Neuronal stem cell (in vitro differentiated cells): Measurements from ENCODE around the gene IQCC.

Source experiments
- DNase-seq: peaks from one replicate; pipeline ENCODE4 v3.0.0-alpha.2; 2013; ENCODE audit warnings: low spot score
- H2AFZ ChIP-seq: one replicate; pipeline ENCODE4 v1.6.1; 2013; ENCODE audit warnings: mild to moderate bottlenecking, low read length, inconsistent platforms
- H2AK5ac ChIP-seq: 2 replicates; pipeline ENCODE4 v1.6.1; 2013; ENCODE audit warnings: low read depth, mild to moderate bottlenecking, inconsistent platforms, low read length, moderate library complexity, mixed read lengths
- H2BK120ac ChIP-seq: 2 replicates; pipeline ENCODE4 v1.6.1; 2013; ENCODE audit warnings: low read depth, mild to moderate bottlenecking, inconsistent platforms, low read length, moderate library complexity, mixed read lengths
- H2BK12ac ChIP-seq: one replicate; pipeline ENCODE4 v1.6.1; 2013; ENCODE audit warnings: low read length, inconsistent platforms
- H2BK15ac ChIP-seq: 2 replicates; pipeline ENCODE4 v1.6.1; 2013; ENCODE audit warnings: mild to moderate bottlenecking, low read length, inconsistent platforms, mixed read lengths
- H2BK5ac ChIP-seq: one replicate; pipeline ENCODE4 v1.6.1; 2013; ENCODE audit warnings: inconsistent platforms, mild to moderate bottlenecking, low read length, moderate library complexity
- H3K14ac ChIP-seq: one replicate; pipeline ENCODE4 v1.6.1; 2013; ENCODE audit warnings: low read length, inconsistent platforms
- H3K18ac ChIP-seq: 2 replicates; pipeline ENCODE4 v1.6.1; 2013; ENCODE audit warnings: low read length, inconsistent platforms
- H3K23ac ChIP-seq: 2 replicates; pipeline ENCODE4 v1.6.1; 2013; ENCODE audit warnings: low read depth, mild to moderate bottlenecking, mixed read lengths, low read length, inconsistent platforms; ENCODE audit not compliant: poor library complexity
- H3K27ac ChIP-seq: replicated peaks from 3 replicates; pipeline ENCODE4 v1.5.1; 2013; ENCODE audit warnings: low read length, inconsistent platforms
- H3K27me3 ChIP-seq, 3 experiments: 2 replicates each; pipeline ENCODE4 v1.6.1; 2013; ENCODE audit warnings: low read length in 3 of 3, mild to moderate bottlenecking in 2 of 3, inconsistent platforms in 1 of 3, low read depth in 1 of 3, mixed read lengths in 1 of 3, moderate library complexity in 1 of 3; ENCODE audit not compliant: control insufficient read depth in 3 of 3, insufficient read depth in 3 of 3
- H3K36me3 ChIP-seq, 2 donors: replicated peaks in 1 of 2; 2 replicates each; pipeline ENCODE4 v1.6.1; 2013; ENCODE audit warnings: low read length in 2 of 2; ENCODE audit not compliant: control insufficient read depth in 2 of 2, insufficient read depth in 2 of 2
- H3K4ac ChIP-seq: 2 replicates; pipeline ENCODE4 v1.6.1; 2013; ENCODE audit warnings: inconsistent platforms, mild to moderate bottlenecking, low read length, moderate library complexity
- H3K4me1 ChIP-seq, 2 donors: 1 replicate in 1 of 2; 2 replicates in 1 of 2; pipeline ENCODE4 v1.6.1; 2013; ENCODE audit warnings: low read length in 2 of 2, low read depth in 1 of 2; ENCODE audit not compliant: control insufficient read depth in 2 of 2, insufficient read depth in 1 of 2
- H3K4me2 ChIP-seq: one replicate; pipeline ENCODE4 v1.6.1; 2013; ENCODE audit warnings: mild to moderate bottlenecking, low read length, inconsistent platforms; ENCODE audit not compliant: insufficient read depth, poor library complexity, severe bottlenecking
- H3K4me3 ChIP-seq, 2 donors: 2 replicates each; pipeline ENCODE4 v1.5.1; 2013; ENCODE audit warnings: low read length in 2 of 2, mild to moderate bottlenecking in 2 of 2, inconsistent platforms in 1 of 2, moderate library complexity in 1 of 2
- H3K79me1 ChIP-seq: one replicate; pipeline ENCODE4 v1.6.1; 2013; ENCODE audit warnings: low read depth, mild to moderate bottlenecking, inconsistent platforms, low read length, moderate library complexity
- H3K9ac ChIP-seq: one replicate; pipeline ENCODE4 v1.6.1; 2013; ENCODE audit warnings: mild to moderate bottlenecking, low read depth, low read length, inconsistent platforms; ENCODE audit not compliant: poor library complexity
- H3K9me3 ChIP-seq, 2 donors: replicated peaks in 1 of 2; 2 replicates each; pipeline versions ENCODE3 to v1.6.1; 2013; ENCODE audit warnings: low read length in 2 of 2, mild to moderate bottlenecking in 2 of 2, inconsistent platforms in 1 of 2, low read depth in 1 of 2, mixed read lengths in 1 of 2, moderate library complexity in 1 of 2; ENCODE audit not compliant: control insufficient read depth in 2 of 2, insufficient read depth in 1 of 2
- H4K8ac ChIP-seq: one replicate; pipeline ENCODE4 v1.6.1; 2013; ENCODE audit warnings: low read depth, mild to moderate bottlenecking, inconsistent platforms, low read length, moderate library complexity
- H4K91ac ChIP-seq: one replicate; pipeline ENCODE4 v1.6.1; 2013; ENCODE audit warnings: low read length, low read depth, mild to moderate bottlenecking, inconsistent platforms; ENCODE audit not compliant: poor library complexity
- WGBS, 2 donors: extraction: QIAGEN DNeasy Blood & Tissue Kit; methylation state at CpG; one replicate each; pipeline ENCODE4 v1.1.7; 2013; ENCODE audit warnings: missing lambda C conversion rate in 2 of 2, mixed read lengths in 1 of 2; ENCODE audit not compliant: insufficient read length in 2 of 2, insufficient replicate concordance in 1 of 2; ENCODE audit errors: extremely low coverage in 2 of 2; 5-methylcytosine and 5-hydroxymethylcytosine counted together

The IQCC gene

DNA sequence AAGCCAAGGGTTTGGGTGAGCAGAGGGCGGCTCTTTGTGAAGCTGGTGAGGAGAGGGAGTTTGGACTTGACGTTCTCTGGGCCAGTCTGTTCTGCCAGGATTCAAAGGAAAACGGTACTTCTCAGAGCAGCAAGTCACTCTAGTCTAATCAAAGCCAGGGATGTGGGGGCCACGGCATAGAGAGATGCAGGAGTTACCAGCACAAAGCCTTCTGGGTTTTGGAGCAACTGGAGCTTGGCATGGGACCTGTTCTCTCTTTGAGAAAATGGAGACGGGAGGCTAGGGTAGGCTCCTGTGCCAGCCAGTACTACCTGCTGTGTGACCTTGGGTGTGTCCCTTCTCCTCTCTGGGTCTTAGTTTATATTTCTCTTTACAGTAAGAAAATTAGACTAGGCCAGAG, 23.9 kb upstream of the IQCC start:
- Histone ChIP-seq H2BK15ac (no peak overlapping the region), H3K4me2 (peak overlapping the region; percentile 3), H3K9ac (no peak overlapping the region), H3K36me3 (peaks cover 26 to 55% of the 10 kb centered on the region in 2 donors), H4K91ac (no peak overlapping the region), H3K27me3 (no peaks in the 10 kb centered on the region), H2AK5ac (no peak overlapping the region), H3K27ac (no peak overlapping the region), H3K4ac (no peak overlapping the region), H3K9me3 (no peaks in the 10 kb centered on the region), H2AFZ (no peak overlapping the region), H3K23ac (peak overlapping the region; percentile 23), H2BK5ac (no peak overlapping the region), H3K4me1 (peaks cover 11 to 15% of the 10 kb centered on the region in 2 donors), H3K14ac (no peak overlapping the region), H3K18ac (no peak overlapping the region), H2BK12ac (no peak overlapping the region), H3K4me3 (peak overlapping the region in 1 of 2 donors; percentile 71), H4K8ac (no peak overlapping the region), H2BK120ac (no peak overlapping the region), H3K79me1 (peaks cover 11% of the 10 kb centered on the region)
- WGBS, 2 donors: no CpG with 5 or more reads among the region's 5 CpGs
- DNase-seq: no peak

DNA sequence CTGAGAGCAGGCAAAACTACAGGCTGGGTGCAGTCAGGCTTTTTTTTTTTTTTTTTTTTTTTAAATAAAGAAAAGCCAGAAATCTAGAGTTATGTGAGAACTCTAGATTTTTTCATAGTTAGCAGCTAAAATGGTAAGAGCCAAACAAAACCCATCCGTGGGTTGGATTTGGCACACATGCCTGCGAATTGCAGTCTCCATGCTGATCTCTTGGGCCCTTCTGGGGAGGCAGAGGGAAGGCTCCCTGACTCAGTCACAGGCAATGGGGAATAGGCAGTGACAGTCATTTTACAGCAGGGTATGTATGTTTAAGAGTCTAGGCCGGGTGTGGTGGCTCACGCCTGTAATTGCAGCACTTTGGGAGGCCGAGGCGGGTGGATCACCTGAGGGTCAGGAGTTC, 23.4 kb upstream of the IQCC start:
- Histone ChIP-seq H2BK12ac (no peak overlapping the region), H3K9me3 (no peaks in the 10 kb centered on the region), H2BK5ac (no peak overlapping the region), H3K4me1 (peaks cover 11 to 15% of the 10 kb centered on the region in 2 donors), H3K4me2 (no peak overlapping the region), H3K4ac (no peak overlapping the region), H3K9ac (no peak overlapping the region), H2AK5ac (no peak overlapping the region), H3K27ac (no peak overlapping the region), H3K14ac (no peak overlapping the region), H4K91ac (no peak overlapping the region), H3K36me3 (peaks cover 27 to 60% of the 10 kb centered on the region in 2 donors), H3K27me3 (no peaks in the 10 kb centered on the region), H3K79me1 (peaks cover 11% of the 10 kb centered on the region), H2AFZ (no peak overlapping the region), H3K23ac (no peak overlapping the region), H3K18ac (no peak overlapping the region), H2BK15ac (no peak overlapping the region), H4K8ac (no peak overlapping the region), H3K4me3 (no peak overlapping the region), H2BK120ac (no peak overlapping the region)
- WGBS, 2 donors: no CpG with 5 or more reads among the region's 6 CpGs
- no peak for DNase-seq

DNA sequence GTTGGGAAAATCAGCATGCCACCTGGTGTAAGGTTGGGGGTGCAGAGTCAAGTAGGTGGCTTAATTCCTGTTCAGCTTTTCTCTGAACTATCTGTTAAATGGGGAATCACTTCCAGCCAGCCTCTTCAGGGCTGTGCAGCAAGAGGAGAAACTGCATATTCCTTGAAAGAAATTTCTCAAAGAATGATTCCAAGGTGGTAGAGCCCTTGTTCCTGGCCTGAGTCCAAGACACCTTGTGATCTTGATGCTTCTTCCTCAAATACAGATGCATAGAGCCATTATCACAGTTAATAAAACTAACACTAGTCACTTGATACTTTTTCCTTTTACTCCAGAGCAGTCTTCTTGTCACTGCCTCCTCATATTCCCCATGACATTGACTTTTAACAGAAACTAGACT, 20.8 kb upstream of the IQCC start:
- Histone ChIP-seq H4K91ac (no peak overlapping the region), H2BK120ac (no peak overlapping the region), H3K14ac (no peak overlapping the region), H2AFZ (no peak overlapping the region), H3K36me3 (peaks cover 46 to 86% of the 10 kb centered on the region in 2 donors), H3K4ac (no peak overlapping the region), H3K23ac (no peak overlapping the region), H3K4me3 (peak overlapping the region in 1 of 2 donors; percentile 49), H3K4me1 (peaks cover 7 to 8% of the 10 kb centered on the region in 2 donors), H2BK12ac (no peak overlapping the region), H2BK5ac (no peak overlapping the region), H3K9me3 (no peaks in the 10 kb centered on the region), H2BK15ac (no peak overlapping the region), H3K27me3 (no peaks in the 10 kb centered on the region), H3K9ac (no peak overlapping the region), H3K27ac (no peak overlapping the region), H3K4me2 (no peak overlapping the region), H3K18ac (no peak overlapping the region), H4K8ac (no peak overlapping the region), H3K79me1 (peaks cover 11% of the 10 kb centered on the region), H2AK5ac (no peak overlapping the region)
- DNase-seq: no peak

DNA sequence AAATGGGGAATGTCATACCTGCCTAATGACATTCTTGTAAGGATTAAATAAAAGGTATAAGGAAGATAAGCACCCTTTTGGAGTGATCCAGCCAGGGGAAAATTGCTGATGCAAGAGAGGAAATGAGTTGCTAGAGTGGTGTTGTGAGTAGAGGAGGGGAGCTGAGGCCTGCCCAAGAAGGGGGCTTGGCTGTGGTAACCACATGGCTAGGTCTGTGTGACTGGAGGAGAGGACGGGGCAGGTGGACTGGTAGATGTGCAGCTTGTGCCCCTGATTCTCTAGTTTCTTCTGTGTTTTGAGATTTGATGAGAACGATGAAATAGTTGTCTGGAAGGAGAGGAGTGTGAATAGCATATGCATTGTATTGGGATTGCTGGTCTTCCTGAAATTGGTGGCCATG, 19.4 kb upstream of the IQCC start:
- no peak overlapping the region for H3K4ac ChIP-seq
- no peak for DNase-seq
- H3K18ac ChIP-seq: no peak overlapping the region
- H3K27me3 ChIP-seq: no peaks in the 10 kb centered on the region
- no peak overlapping the region for H2BK5ac ChIP-seq
- no peak overlapping the region for H3K23ac ChIP-seq
- 100% methylated on average over 1 of the region's 2 CpGs; no CpG with 5 or more reads in 1 of the 2 donors for WGBS, 2 donors
- H3K4me3 ChIP-seq: no peak overlapping the region
- H3K14ac ChIP-seq: no peak overlapping the region
- no peak overlapping the region for H4K8ac ChIP-seq
- peaks cover 4% of the 10 kb centered on the region for H3K79me1 ChIP-seq
- no peak overlapping the region for H4K91ac ChIP-seq
- peaks cover 2 to 4% of the 10 kb centered on the region in 2 donors for H3K4me1 ChIP-seq
- no peak overlapping the region for H2BK15ac ChIP-seq
- H3K9me3 ChIP-seq: no peaks in the 10 kb centered on the region
- no peak overlapping the region for H3K4me2 ChIP-seq
- H2BK120ac ChIP-seq: no peak overlapping the region
- H3K27ac ChIP-seq: no peak overlapping the region
- H2AFZ ChIP-seq: no peak overlapping the region
- no peak overlapping the region for H2BK12ac ChIP-seq
- H2AK5ac ChIP-seq: no peak overlapping the region
- H3K9ac ChIP-seq: no peak overlapping the region
- H3K36me3 ChIP-seq: peaks cover 57 to 92% of the 10 kb centered on the region in 2 donors
